ENCODE data around the gene CLEC16A.

Gene CLEC16A

DNA sequence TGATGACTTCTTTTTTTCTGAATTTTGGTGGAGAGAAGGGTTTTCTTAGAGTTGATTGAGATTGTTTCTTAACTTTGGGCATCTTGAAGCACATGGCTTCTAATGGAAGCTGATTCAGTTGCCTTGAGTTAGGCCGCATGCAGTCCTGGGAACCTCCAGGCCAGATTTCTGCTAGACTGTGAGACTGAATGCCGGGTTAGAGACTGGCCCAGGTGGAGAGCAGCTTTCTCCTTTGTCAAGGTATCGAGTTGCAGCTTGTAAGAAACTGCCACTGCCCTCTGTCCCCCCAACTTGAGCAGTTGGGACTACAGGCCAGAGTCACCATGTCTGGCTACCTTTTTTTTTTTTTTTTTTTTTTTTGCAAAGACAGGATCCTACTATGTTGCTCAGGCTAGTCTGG, 77.6 kb downstream of the CLEC16A start:
- H3K4me3 ChIP-seq (ENCODE audit: low read length), result no peak overlapping the region
- H3K9ac ChIP-seq (ENCODE audit: low read depth, low read length), result no peak overlapping the region
- no peak overlapping the region for H3K27ac ChIP-seq (ENCODE audit: low read depth, low read length)
- peaks cover 20% of the 10 kb centered on the region; the same call in 1 of the 2 replicates for H3K36me3 ChIP-seq (ENCODE audit: insufficient read depth, low read length)
- no peaks in the 10 kb centered on the region for H3K9me3 ChIP-seq (ENCODE audit: insufficient read depth, low read depth, low read length)
- 92% methylated on average over 3 of the region's 3 CpGs for WGBS
- H3K4me1 ChIP-seq (ENCODE audit: insufficient read depth, low read length), result no peaks in the 10 kb centered on the region
- no peaks in the 10 kb centered on the region for H3K27me3 ChIP-seq (ENCODE audit: insufficient read depth, low read length)

DNA sequence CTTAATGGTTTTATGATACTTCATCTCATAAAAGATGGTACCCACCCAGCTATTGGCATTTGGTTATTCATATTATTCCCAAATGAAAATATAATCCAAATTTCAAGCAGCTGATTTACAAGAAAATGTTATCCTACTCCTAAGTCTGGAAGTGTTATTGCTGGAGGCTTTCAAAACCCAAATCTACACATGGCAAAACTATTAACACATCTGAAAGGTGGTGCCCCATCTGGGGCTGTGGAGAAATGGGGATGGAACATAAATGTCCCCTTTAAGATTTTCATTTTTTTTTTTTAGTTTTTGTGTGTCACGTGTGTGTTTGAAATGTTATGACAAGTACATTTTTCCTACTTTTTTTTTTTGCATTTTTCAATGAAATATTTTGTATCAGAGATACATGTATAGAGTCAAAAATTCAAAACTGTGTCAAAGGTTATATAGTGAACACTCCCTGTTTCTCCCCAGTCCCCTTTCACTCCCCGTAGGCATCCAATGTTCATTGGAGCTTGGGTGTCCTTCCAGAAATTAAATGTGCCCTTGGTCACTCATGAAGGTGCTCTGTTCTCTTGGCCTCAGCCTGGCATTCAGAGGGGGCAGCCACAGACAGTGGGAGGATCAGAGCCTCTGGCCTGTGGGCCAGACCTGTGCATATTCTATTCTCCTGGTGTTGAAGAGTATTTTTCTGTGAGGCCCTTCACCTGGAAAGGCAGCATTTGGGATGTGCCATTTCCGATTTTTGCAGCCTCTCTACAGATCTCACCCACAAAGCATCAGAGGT, 79.1 kb downstream of the CLEC16A start:
- H3K9ac ChIP-seq (ENCODE audit: low read depth, low read length), result no peak overlapping the region
- no peaks in the 10 kb centered on the region for H3K4me1 ChIP-seq (ENCODE audit: insufficient read depth, low read length)
- no peak overlapping the region for H3K4me3 ChIP-seq (ENCODE audit: low read length)
- no peaks in the 10 kb centered on the region for H3K27me3 ChIP-seq (ENCODE audit: insufficient read depth, low read length)
- H3K9me3 ChIP-seq (ENCODE audit: insufficient read depth, low read depth, low read length), result no peaks in the 10 kb centered on the region
- WGBS, result 91% methylated on average over 2 of the region's 3 CpGs
- H3K27ac ChIP-seq (ENCODE audit: low read depth, low read length), result no peak overlapping the region
- peaks cover 21% of the 10 kb centered on the region; the same call in 1 of the 2 replicates for H3K36me3 ChIP-seq (ENCODE audit: insufficient read depth, low read length)

DNA sequence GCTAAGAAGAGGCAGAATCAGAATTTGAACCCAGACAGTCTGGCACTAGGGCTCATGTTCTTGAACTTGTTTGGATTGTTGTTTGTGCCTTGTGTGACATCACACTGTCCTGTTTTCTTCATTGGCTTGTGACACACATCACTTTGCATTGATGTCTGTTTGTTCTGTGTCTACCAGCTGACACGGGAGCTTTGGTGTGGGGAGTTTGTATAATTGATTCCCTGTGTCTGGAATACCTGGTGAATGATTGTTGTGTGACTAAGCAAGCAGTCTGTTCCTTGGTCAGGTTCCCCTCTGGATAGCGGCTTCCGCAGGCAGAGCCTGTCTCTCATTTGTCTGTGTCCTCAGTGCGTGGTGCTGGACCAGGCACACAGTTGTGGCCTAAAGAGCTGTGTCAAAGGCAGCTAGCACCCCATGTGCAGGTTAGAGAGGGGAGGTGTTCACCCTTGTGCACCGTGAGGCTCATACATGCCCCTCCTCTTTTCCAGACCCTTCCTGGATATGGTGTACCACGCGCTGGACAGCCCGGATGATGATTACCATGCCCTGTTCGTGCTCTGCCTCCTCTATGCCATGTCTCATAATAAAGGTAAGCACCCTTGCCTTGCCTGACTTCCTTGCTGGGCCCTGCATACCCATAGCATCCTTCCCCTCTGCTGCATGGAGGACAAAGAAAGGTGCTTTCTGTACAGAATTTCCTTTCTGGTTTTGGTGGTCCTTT, 80.1 kb downstream of the CLEC16A start:
- peaks cover 21% of the 10 kb centered on the region for H3K36me3 ChIP-seq (ENCODE audit: insufficient read depth, low read length)
- H3K4me3 ChIP-seq (ENCODE audit: low read length), result no peak overlapping the region
- H3K9ac ChIP-seq (ENCODE audit: low read depth, low read length), result no peak overlapping the region
- no peaks in the 10 kb centered on the region for H3K4me1 ChIP-seq (ENCODE audit: insufficient read depth, low read length)
- WGBS, result 84% methylated on average over 9 of the region's 9 CpGs
- no peaks in the 10 kb centered on the region for H3K27me3 ChIP-seq (ENCODE audit: insufficient read depth, low read length)
- no peaks in the 10 kb centered on the region for H3K9me3 ChIP-seq (ENCODE audit: insufficient read depth, low read depth, low read length)
- no peak overlapping the region for H3K27ac ChIP-seq (ENCODE audit: low read depth, low read length)

DNA sequence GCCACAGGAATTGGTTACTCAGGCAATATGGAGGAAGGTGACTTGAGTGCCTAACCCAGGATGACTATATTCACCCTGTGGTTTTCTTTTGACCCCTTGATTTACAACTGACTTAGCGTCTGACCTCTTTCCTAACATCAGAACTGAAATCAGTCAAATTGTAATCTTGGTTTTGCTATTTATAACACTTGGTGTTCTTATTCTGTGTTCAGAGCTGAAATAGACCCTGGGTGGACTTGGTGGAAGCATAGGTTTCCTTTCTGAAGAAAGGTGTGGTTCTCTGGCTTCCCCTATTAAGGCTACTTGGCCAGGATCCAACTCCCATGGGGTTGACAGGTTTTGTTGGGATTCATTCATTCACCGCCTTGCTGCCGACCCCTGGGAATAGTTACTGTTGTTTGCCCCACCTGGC, 80.8 kb downstream of the CLEC16A start:
- no peak overlapping the region for H3K9ac ChIP-seq (ENCODE audit: low read depth, low read length)
- no peak overlapping the region for H3K4me3 ChIP-seq (ENCODE audit: low read length)
- WGBS, result 97% methylated on average over 2 of the region's 3 CpGs
- H3K27ac ChIP-seq (ENCODE audit: low read depth, low read length), result no peak overlapping the region
- H3K36me3 ChIP-seq (ENCODE audit: insufficient read depth, low read length), result peaks cover 21% of the 10 kb centered on the region
- no peaks in the 10 kb centered on the region for H3K4me1 ChIP-seq (ENCODE audit: insufficient read depth, low read length)
- no peaks in the 10 kb centered on the region for H3K27me3 ChIP-seq (ENCODE audit: insufficient read depth, low read length)
- H3K9me3 ChIP-seq (ENCODE audit: insufficient read depth, low read depth, low read length), result no peaks in the 10 kb centered on the region

DNA sequence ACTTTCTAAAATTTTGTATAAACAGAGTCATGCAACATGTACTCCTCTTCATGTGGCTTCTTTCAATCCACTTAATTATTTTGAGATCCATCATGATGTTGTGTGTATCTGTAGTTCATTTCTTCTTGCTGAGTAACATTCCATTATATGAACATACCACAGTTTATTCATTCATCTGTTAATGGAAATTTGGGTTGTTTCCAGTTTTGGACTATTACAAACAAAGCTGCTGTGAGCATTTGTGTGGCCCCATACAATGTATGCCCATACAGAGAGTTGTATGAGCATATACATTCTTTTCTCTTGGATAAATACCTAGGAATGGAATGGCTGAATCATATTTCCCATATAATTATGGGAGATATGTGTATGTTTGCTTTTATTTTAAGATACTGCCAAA, 85.6 kb downstream of the CLEC16A start:
- Histone ChIP-seq H3K27ac (ENCODE audit: low read depth, low read length) (no peak overlapping the region), H3K36me3 (ENCODE audit: insufficient read depth, low read length) (peaks cover 14% of the 10 kb centered on the region), H3K27me3 (ENCODE audit: insufficient read depth, low read length) (no peaks in the 10 kb centered on the region), H3K4me3 (ENCODE audit: low read length) (no peak overlapping the region), H3K4me1 (ENCODE audit: insufficient read depth, low read length) (no peaks in the 10 kb centered on the region), H3K9ac (ENCODE audit: low read depth, low read length) (no peak overlapping the region), H3K9me3 (ENCODE audit: insufficient read depth, low read depth, low read length) (no peaks in the 10 kb centered on the region)

DNA sequence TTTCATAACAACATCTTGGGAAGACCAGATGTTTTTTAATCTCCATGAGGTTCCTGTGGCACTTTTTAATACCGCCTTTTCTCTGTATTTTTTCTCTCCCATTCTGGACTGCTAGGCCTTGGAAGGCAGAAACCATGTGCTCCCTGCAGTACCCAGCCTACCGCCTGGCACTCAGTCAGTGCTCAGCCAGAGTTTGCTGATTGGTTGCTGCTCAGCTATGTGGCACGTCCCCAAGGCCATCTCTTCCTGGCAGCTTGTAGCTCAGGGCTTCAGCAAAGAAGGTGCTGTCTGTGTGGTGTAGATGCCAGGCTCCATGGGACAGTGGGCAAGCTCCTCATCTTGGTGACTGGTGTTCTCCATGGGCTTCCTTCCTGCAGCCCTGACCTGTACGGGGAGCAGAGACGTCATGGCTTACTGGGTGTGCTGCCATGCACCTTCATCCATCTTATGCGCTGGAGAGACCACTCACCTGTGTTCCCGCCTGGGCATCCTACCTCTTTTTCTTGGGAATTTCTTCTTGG, 86.7 kb downstream of the CLEC16A start:
- 92% methylated on average over 6 of the region's 7 CpGs for WGBS
- Histone ChIP-seq H3K4me1 (ENCODE audit: insufficient read depth, low read length) (no peaks in the 10 kb centered on the region; the same call in 1 of the 2 replicates), H3K4me3 (ENCODE audit: low read length) (no peak overlapping the region), H3K36me3 (ENCODE audit: insufficient read depth, low read length) (peaks cover 9% of the 10 kb centered on the region), H3K27me3 (ENCODE audit: insufficient read depth, low read length) (no peaks in the 10 kb centered on the region), H3K27ac (ENCODE audit: low read depth, low read length) (no peak overlapping the region), H3K9ac (ENCODE audit: low read depth, low read length) (no peak overlapping the region), H3K9me3 (ENCODE audit: insufficient read depth, low read depth, low read length) (no peaks in the 10 kb centered on the region)

DNA sequence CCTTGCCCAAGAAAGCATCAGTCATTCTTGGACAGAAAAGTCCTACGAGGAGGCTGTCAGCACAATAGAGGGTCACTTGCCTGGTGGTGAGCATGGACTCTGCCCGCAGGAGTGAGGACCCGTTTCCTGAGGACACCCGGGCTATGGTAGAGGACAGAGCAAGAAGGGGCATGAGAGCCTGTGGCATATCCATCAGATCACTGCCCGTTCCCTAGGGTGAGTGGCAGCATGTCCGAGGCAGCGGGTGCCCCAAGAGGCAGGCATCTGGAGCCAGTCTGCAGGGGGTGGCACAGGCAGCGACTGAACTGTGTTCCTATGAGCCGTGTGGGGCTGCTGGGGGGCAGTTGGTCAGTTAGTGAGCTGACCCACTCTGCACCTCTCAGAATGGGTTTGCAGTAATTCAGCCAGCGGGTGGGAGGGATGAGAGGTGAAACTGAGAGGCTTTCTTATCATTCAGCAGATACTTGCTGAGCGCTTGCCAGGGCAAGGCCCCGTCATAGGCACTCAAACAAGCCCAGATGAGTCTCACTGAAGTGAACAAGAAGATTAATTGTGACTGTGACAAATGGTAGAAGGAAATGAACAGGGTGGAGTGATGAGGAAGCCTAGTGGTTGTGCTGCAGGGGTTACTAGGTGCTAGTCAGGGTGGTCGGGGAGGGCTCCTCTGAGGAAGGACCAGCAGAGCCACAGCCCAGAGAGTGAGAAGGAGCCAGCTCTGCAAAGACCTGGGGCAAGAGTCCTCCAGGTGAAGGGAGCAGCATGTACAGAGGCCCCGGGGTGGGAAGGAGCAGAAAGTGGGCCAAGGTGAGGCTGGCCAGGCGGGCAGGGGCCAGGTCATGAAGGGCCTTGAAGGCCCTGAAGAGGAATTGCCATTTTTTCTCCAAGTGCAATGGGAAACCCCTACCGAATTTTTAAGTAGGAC, 87.9 kb downstream of the CLEC16A start:
- Histone ChIP-seq H3K4me1 (ENCODE audit: insufficient read depth, low read length) (no peaks in the 10 kb centered on the region; the same call in 1 of the 2 replicates), H3K36me3 (ENCODE audit: insufficient read depth, low read length) (no peaks in the 10 kb centered on the region; the same call in 1 of the 2 replicates), H3K4me3 (ENCODE audit: low read length) (no peak overlapping the region), H3K9me3 (ENCODE audit: insufficient read depth, low read depth, low read length) (no peaks in the 10 kb centered on the region), H3K9ac (ENCODE audit: low read depth, low read length) (no peak overlapping the region), H3K27ac (ENCODE audit: low read depth, low read length) (no peak overlapping the region), H3K27me3 (ENCODE audit: insufficient read depth, low read length) (no peaks in the 10 kb centered on the region)
- 84% methylated on average over 16 of the region's 16 CpGs for WGBS

DNA sequence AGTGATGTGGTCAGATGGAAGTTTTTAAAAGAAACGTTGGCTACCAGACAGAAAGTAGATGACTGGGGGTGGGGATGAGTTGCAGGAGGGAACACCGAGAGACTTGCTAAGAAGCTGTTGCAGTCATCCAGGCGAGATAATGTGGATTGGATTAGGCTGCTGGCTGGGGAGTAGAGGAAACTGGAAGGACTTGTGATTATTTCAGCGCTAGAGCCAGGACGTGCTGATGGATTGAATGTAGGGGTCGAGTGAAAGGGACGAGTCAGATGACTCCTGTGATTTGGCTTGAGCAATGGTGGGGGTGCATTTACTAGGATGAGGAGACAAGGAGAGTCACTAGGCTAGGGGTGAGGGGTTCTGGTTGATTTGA, 88.5 kb downstream of the CLEC16A start:
- H3K4me3 ChIP-seq (ENCODE audit: low read length), result no peak overlapping the region
- no peaks in the 10 kb centered on the region for H3K27me3 ChIP-seq (ENCODE audit: insufficient read depth, low read length)
- 42% methylated on average over 7 of the region's 7 CpGs for WGBS
- no peak overlapping the region for H3K27ac ChIP-seq (ENCODE audit: low read depth, low read length)
- no peaks in the 10 kb centered on the region for H3K9me3 ChIP-seq (ENCODE audit: insufficient read depth, low read depth, low read length)
- no peaks in the 10 kb centered on the region; the same call in 1 of the 2 replicates for H3K36me3 ChIP-seq (ENCODE audit: insufficient read depth, low read length)
- no peak overlapping the region for H3K9ac ChIP-seq (ENCODE audit: low read depth, low read length)
- H3K4me1 ChIP-seq (ENCODE audit: insufficient read depth, low read length), result no peaks in the 10 kb centered on the region; the same call in 1 of the 2 replicates

DNA sequence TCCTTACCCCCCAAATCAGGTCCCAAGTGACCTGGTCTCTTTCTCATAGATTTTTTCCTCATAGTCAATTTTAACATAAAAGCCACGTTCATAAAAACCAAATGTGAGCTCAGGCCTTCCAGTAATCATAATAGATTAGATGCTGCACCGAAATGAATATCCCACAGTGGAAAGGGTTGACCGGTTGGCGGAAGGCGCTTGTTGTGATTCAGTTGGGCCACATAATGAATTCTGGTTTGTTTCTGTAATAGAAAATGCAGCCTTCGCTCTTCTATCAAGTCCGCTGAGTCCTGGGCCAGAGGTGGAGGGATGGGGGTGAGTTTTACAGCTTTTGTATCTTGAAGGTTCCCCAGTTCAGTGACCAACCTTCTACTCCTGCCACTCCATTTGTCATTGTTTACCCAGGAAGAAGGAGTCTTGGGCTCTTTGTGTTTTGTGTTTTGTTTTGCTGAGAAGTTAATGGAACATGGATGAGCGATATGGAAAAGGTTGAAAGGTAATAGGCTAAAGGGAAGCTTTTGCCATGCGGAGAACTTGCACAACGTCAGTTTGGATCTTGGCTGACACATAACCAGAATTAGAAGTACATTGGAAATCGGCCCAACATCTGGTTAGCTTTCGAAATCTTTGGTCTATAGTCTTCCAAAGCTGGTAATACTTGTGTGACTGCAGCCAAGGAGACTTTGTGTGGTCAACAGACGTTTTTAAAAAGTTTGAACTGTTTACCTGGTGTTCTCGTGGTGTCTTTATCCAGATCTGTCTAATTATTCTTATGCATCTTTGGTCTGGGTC, 89.5 kb downstream of the CLEC16A start:
- Histone ChIP-seq H3K27ac (ENCODE audit: low read depth, low read length) (no peak overlapping the region), H3K36me3 (ENCODE audit: insufficient read depth, low read length) (no peaks in the 10 kb centered on the region; the same call in 1 of the 2 replicates)

DNA sequence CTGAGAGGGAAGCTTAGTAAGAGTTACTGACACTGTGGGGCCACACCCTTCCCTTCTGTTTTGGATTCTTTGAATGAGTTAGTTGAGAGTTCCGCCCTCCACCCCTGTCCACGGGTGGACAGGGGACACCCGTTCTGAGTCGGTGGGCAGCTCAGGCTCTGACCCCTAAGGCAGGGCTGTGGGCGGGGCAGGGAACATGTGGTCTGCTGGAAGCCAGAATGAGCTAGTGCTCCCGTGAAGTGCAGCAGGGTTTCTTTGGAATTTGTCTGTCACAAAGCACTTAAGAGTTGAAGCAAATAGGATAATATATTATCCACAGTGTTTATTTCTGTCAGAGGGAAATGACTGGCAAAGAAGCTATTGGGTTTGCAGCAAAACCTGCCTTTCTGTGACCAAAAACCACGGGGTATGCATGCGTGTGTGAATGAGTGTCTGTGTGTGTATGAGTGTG, 90.1 kb downstream of the CLEC16A start:
- H3K36me3 ChIP-seq (ENCODE audit: insufficient read depth, low read length), result peaks cover under 1% of the 10 kb centered on the region; the same call in 1 of the 2 replicates
- H3K9ac ChIP-seq (ENCODE audit: low read depth, low read length), result no peak overlapping the region
- no peaks in the 10 kb centered on the region for H3K27me3 ChIP-seq (ENCODE audit: insufficient read depth, low read length)
- no peak overlapping the region for H3K27ac ChIP-seq (ENCODE audit: low read depth, low read length)
- no peaks in the 10 kb centered on the region for H3K9me3 ChIP-seq (ENCODE audit: insufficient read depth, low read depth, low read length)
- H3K4me3 ChIP-seq (ENCODE audit: low read length), result no peak overlapping the region
- WGBS, result 93% methylated on average over 8 of the region's 8 CpGs
- H3K4me1 ChIP-seq (ENCODE audit: insufficient read depth, low read length), result no peaks in the 10 kb centered on the region; the same call in 1 of the 2 replicates

More for the DNA sequence above, 89.5 kb downstream of the CLEC16A start:
- H3K9ac ChIP-seq (ENCODE audit: low read depth, low read length), result no peak overlapping the region
- 88% methylated on average over 14 of the region's 14 CpGs for WGBS
- no peaks in the 10 kb centered on the region; the same call in 1 of the 2 replicates for H3K4me1 ChIP-seq (ENCODE audit: insufficient read depth, low read length)
- no peaks in the 10 kb centered on the region for H3K27me3 ChIP-seq (ENCODE audit: insufficient read depth, low read length)
- no peak overlapping the region for H3K4me3 ChIP-seq (ENCODE audit: low read length)
- H3K9me3 ChIP-seq (ENCODE audit: insufficient read depth, low read depth, low read length), result no peaks in the 10 kb centered on the region

Data from HUES64 (cell line).